Activated CD8-positive, alpha-beta memory T cell treated with anti-CD3 and anti-CD28 coated beads, Interleukin-2, amount 50 U/mL, for 48 hours (primary cell): ENCODE data around the gene AKAP6.

Experiments used
- DNase-seq: peaks from one replicate; pipeline ENCODE4 v3.0.0-alpha.2; 2020

The AKAP6 gene

DNA sequence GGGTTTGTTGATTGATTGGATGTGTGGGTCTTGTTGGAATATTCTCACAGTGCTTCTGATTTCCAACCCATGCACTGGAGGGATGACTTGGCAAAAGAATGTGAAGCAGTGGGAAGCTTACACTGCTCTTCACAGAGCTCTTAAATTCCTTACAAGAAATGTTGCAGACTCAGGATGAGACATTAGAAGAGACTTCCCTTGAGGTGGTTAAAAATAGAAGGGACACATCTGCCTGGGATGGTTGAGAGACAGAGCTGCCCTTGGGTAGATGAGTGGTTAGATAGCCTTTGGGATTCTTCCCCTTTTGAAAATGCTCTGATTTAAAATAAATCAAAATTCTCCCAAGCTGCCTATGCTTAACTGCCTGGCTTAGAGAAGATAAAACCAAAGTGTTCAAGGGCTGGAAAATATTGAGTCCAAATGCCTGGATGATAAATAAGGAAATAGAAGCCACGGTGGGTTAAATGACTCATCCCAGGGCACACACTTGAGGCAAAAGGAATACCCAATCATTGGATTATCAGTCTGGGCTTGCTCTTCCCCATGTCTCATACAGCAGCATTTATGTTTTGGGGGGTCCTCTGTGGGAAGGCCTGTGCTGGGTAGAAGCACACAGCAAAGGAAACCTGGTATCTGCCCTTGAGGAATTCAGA, 264.3 kb downstream of the AKAP6 start:
- DNase-seq, result no peak

DNA sequence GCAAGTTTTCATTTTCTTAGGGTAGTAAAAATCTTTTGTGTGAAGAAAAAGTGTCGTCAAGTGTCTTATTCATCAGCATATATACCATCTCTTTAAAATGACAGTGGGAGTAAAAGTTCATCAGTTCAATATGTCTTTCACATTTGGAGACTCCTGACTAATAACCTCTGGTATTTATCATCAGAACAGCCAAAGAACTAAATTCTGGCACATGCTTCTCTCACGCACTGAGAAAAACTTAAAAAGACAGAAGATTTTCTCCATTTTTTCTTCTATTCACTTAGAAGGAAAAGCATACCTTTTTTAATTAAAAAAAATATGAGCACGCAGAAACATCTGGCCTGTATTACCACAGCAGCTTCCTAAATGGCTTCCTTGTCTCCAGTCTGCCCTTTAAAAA, 265.7 kb downstream of the AKAP6 start:
- DNase-seq, result no peak

DNA sequence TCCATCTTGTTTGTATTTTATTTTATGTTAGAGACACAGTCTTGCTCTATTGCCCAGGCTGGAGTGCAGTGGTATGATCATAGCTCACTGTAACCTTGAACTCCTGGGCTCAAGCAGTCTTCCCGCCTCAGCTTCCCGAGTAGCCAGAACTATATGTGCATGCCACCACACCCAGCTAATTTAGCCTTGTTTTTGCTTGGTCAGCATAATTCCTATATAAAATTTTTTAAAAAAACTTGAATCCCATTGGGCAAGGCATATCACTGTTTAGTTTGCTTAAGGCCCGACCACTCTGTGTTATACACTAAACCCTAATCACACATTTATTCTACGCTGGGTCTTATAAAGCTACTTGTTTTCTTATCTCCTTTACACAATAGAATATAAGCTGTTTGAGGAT, 266.4 kb downstream of the AKAP6 start:
- no peak for DNase-seq

DNA sequence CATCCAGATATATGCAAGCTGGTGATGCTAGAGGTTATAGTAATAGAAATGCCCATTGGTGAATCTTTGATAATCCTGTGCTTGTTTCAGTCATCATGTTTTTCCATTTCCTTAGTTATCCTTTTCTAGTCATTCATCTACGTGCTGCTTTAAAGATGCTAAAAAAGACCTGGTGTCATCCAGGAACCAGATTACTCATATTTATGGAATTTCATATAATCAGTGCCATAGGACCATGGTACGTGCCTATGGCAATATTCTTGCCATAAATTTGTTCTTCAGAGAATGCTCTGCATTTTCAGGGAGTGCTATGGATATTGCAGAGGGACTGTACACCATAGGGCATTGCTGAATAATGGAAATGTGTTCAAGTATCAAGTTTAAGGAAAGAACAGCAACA, 267.3 kb downstream of the AKAP6 start:
- DNase-seq, result no peak

DNA sequence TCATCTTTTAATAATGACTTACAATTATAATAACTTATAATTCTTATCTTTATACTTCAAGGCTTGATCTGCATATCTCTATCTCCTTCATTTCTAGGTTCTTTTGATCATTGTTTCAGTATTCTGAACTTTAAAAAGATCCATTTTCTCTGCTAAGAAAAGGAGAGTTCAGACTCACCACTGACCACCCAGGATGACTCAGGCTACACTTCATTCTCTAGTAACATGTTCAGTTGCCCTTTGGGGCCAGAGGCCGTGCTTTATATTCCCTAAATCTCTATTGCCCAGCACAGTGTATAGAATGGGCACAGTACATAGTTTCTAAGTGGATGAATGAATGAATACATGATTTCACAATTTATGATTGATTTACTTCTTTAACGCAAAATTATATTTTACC, 268.7 kb downstream of the AKAP6 start:
- DNase-seq, result no peak

DNA sequence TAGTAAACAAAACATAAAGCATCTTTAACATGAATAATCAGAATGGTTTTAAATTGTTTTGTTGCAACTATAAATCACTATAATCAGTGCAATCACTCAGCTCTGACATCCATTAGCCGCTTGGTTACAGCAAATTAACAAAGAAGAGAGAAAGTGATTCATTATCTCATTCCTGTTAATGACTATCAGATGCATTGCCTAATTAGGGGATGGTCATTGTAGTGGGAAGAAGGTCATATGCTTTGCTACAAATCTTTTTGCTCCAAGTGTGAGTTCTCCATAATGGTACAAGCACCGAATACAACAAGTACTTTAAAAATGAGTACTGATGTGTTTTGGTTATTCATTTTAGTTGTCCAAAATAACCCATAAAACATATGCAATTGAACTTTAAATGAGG, 272.0 kb downstream of the AKAP6 start:
- no peak for DNase-seq

DNA sequence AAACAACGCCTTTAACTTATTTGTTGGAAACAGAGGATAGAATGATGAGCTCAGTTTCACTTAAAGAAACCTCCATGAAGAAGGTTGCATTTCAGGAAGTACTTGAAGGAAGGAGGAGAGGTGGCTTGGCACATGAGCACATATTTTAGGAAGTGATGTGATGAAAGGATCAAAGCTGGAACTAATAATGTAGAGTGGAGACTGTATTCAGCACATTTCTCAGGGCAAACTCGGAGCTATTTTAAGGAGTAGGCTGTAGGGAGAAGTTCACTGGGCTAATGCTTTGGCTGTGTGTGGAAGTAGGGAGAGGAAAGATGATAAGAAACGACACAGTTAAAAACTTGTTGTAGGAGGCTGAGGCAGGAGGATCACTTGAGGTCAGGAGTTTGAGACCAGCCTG, 272.8 kb downstream of the AKAP6 start:
- no peak for DNase-seq

DNA sequence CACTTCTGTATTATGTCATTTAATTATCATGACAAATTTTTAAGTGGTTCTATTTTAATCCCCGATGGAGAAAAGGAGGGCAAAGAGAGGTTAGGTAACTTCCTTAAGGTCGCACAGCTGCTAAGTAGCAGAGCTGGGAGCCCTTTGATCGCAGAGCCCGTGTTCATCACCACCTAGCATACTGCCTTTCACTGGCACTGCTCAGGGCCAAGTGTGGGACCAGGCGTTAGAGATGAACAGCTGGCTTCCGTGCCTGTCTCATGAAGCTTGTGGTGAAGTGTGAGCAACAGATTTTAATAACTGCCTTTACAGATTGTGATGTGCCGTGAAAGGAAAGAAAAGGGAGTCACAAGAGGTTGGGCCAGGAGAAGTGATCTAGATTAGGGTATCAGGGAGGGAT, 273.6 kb downstream of the AKAP6 start:
- DNase-seq, result no peak

DNA sequence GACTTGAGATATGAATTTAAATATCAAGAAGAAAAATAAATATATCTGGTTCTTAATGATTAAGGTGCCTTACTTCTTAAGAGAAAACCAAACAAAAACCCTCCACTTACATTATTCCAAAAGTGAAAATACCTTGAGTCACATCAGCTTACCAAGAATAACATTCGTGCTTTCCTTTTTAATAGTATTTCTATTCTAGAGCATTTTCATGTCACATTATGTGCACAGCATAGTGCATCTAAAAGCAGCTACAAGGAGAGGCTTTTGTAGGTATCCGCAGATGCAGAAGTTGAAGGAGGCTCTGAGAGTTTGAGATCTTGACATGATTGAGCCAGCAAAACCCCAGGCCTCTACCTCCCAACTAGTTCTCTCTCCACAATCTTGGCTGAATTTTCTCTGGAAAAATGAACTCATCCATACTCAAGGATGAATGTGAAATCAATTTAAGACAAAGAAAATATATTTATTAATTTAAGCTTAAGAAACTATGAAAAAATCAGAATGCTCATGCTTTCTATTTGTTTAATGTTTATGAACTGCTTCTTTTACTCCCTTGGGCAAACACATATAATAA, 275.0 kb downstream of the AKAP6 start:
- DNase-seq, result no peak

DNA sequence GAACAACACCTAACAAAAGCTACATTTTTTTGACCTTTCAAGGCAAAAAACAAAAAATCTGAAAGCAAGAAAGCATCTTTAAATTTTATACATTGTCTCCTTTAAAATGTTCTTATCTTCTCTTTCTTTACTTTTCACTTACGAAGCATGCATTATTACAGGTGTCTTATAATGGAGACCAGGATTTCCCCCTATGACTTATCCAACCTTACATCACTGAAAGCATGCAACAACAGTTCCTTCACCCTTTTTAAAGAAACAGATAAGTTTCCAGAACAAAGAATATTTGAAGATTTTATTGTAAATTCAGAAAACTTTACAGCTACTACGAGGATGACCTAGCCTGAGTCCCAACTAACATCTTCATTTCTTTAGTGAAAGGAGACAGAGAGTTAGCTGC, 277.2 kb downstream of the AKAP6 start:
- no peak for DNase-seq

DNA sequence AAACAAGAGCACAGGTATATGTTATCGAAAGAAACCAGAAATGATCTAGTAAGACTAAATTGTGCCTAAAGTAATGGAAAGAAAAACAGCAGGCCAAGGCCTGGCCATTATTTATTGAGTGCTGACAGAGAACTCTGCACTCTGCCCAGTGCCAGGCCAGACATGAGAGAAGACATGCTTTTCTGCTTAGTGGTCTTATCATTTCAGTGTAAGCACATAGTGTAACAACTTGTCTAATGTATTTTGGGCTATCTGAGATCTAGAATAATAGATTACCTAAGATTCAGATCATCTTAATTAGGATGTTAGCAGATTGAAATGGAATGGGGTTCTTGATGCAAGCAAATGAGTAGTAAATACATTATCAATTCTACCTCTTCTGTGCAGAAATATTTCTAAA, 278.3 kb downstream of the AKAP6 start:
- DNase-seq, result no peak

DNA sequence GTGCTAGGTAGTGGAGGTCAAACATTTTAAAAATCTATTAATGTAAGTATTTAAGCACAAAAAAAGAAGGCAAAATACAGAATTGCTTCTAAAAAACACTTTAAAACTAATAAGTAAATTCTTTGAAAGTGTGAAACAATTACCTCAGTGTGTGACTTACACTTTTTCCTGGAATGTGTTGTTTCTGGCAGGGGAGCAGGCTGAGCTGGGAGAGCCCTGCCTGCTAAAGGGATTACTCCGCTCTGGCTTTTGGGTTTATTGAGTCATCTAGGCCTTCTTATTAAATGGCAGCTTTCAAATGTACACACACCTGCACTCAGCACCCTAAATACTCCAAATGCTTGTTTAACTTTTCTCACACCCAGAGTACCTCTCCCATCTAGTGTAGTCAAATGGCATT, 279.8 kb downstream of the AKAP6 start:
- no peak for DNase-seq

DNA sequence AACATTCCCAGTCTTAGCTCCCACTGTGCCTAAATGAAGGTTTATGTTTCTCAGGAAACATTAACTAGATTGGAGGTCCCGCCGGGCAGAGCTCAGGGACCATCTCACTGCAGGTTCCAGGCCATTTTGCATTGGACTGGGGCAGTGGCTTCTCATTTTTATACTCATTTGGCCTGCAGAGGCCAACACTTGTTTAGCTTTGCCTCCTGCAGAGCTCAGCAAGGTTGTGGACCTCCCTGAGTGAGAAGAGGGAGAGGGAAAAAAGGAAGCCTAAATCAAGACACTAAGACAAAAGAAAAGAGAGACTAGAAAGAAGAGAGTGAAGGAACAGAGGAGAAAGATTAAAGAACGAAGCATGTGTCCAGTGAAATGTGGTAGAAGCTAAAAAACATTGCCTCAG, 280.3 kb downstream of the AKAP6 start:
- DNase-seq, result no peak

DNA sequence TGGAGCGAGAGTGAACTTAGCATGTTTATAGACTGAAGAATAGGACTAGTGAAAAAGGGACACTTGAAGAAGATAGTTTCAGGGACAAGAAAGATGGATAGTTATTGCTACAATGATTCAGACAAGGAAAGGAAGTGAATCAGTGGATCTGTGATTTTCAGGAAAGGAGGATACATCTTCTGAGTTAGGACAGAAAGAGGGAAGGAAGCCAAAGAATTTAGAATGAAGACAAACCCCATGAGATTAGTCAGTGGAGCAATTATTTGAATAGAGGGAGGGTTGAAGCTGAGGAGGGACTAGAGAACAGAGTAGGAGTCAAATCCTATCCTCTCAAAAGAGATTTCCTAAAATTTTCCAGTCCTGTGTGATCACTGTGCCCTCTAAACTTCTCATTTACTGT, 282.7 kb downstream of the AKAP6 start:
- DNase-seq, result no peak

DNA sequence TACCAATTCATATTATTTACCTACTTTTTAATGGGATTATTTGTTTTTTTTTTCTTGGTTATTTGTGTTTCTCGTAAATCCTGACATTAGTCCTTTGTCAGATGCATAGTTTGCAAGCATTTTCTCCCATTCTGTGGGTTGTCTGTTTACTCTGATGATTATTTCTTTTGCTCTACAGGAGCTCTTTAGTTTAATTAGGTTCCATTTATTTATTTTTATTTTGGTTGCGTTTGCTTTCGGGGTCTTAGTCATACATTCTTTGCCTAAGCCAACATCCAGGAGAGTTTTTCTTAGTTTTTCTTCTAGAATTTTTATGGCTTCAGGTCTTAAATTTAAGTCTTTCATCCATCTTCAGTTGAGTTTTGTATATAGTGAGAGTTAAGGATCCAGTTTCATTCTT, 289.9 kb downstream of the AKAP6 start:
- DNase-seq, result no peak

DNA sequence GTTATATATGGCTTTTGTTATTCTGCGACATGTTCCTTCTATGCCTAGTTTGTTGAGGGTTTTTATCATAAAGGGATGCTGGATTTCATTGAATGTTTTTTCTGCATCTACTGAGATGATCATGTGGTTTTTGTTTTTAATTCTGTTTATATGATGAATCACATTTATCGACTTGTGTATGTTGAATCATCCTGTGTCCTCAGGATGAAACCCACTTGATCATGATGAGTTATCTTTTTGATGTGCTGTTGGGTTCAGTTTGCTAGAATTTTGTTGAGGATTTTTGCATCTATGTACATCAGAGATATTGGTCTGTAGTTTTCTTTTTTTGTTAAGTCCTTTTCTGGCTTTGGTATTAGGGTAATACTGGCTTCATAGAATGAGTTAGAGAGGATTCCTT, 291.2 kb downstream of the AKAP6 start:
- DNase-seq, result no peak

DNA sequence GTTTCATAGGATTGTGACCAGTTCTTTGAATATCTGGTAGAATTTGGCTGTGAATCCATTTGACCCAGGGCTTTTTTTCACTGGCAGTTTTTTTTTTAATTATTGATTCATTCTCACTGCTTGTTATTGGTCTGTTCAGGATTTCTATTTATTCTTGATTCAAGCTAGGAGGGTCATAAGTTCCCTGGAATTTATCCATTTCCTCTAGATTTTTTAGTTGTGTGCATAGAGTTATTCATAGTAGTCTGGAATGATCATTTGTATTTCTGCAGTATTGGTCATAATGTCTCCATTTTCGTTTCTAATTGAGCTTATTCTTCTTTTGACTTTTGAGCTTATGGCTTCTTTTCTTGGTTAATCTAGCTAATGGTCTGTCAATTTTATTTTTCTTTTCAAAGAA, 291.6 kb downstream of the AKAP6 start:
- DNase-seq, result no peak

DNA sequence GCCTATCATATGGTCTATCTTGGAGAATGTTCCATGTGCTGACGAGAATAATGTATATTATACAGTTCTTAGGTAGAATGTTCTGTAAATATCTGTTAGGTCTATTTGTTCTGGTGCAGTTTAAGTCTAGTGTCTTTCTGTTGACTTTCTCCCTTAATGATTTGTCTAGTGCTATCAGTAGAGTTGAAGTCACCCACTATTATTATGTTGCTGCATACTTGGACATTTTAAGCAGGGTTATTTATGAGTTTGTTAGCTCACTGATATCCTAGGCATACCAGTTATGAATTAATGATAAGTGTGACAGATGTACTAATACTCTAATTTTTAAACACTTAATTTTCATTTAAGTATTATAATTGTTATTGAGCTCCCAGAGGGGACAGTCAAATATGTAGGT, 292.5 kb downstream of the AKAP6 start:
- no peak for DNase-seq

DNA sequence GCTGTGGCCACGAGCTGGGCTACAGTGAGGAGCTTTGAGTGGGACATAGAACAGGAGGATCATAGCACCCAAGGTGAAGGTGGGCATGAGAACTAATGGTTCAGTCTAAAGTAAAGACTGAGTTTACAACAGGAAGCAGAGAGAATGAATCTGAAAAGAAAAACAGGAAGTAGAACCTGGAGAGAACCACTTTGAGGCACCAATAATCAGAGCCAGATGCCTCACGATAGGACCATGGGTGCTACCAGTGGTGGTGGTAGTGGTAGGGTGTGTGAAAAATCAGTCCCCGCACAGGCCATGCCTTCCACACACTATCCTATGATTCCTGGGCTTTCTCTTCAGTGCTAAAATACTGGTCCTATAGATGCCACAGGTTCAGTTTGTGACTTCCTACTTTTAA, 293.6 kb downstream of the AKAP6 start:
- DNase-seq, result no peak

DNA sequence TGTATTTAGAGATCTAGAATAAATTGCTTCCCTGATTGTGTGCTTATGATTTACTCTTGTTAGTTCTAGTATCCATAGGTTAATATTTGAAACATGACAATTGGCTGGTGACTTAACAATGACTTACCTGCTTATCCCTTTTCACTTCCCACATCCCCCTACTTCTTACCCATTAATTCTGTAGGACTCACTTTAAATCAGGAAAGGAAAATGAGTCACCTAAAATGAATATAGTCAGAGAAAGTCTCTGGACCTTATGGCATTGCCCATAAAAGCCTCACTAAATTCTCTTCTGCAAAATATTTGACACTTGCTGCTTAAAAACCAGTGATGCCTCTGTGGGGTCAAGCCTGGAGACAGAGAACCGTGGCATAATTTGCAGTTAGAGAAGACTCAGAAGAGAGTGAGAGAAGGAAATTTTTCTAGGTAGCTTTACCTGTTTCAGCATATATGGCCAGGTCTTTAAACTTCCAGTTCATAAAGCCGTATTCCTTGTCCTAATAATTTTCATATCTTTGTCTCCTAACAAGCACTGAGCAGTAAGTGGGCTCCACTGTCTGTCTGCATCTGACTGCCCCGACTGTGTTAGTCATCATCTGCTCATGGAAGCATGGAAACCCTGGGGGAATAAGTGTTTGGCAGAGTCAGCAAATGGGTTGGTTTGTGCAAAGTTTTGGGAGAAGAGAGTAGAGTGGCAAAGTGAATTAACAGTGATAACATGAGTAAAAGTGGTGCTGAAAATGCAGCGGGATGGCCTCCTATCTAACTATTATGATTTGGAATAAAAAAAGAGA, 294.4 kb downstream of the AKAP6 start:
- no peak for DNase-seq

DNA sequence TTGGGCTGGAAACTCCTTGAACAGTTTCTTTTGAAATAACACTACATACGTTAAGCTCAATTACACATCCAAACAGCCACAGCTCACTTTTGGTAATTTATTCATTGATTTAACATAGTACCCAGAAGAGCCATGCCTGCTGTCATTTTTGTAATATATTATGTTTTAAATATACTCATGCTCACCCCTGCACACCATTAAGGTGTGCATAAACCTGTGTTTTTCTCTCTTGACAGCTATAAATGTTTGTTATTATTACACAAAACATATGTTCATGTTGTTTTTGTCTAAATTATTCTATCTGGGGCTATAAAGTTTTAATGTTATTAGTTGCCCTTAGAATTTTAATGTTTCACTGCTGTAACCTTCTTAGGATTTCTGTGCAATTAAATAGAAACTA, 296.1 kb downstream of the AKAP6 start:
- DNase-seq, result no peak

DNA sequence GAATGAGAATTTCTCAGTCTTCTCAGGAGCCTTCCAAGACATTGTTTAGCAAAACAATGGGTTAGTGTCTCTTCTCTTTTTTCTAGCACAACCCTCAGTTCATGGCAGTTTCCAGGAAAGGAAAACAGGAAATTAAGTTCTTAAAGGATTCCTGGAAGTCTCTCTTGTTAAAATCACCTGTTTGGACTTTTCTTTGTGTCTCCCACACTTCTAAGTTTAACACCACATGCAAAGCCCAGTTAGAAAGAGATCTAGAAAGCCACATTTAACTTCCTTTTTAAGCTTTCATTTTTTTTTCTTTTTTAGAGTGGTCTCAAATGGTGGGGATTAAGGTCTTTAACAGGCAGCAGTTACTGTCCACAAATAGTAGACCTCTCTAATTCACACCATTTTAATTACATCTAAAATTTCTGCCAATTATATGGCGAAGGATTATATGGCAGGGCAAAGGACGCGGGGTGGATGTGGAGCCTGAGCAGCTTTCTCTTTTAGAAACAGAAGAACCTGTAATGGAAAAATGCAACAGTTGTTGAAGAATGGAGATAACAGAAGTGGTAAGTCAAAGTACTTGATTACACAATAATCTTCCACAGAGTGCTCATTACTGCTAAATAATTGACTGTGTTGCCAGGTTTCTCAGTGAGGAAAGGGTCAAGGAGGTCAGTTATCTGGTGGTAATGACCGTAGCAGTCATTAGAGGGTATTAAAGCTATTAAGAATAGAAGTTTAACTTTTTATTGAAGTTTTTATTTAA, 298.6 kb downstream of the AKAP6 start:
- no peak for DNase-seq

DNA sequence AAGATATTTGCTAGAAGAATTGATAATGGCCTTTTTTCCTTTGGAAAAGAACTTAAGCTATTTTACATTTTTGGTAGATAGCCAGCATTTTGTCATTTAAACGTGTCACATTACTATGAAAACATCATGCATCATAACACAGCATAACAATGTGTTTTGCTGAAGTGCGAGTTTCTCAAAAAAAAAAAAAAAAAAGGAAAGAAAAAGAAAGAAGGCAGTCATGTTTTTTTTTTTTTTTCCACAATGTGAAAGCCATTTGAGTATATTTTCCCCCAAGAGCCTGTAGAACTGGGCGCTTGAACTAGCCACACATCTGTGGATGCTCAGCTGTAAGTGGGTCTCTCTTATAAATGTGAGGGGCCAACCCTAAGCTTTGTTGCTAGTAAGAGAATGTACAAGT, 300.1 kb downstream of the AKAP6 start:
- no peak for DNase-seq

DNA sequence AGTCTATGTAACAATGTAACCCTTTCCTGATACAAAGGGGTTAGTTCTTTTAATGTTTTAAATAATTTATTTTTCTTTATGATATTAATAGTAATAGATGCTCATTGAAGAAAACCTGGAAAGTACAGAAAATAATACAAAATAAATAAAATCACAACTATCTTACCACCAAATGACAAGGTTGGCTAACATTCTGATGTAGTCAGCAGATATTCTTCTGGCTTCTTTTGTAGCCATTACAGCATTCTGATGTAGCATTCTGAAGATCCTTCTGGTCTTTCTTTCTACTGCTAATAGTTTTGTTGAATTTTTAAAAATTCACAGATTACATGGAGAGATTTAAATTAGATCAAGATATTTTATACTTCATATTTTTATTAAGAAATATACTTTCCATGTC, 301.6 kb downstream of the AKAP6 start:
- DNase-seq, result no peak
